Activated T-helper 17 cell treated with anti-CD3 and anti-CD28 coated beads, Interleukin-2, amount 50 U/mL, for 72 hours (primary cell): ENCODE measurements around the gene ZNF503. TPM values are rescaled to one million over a fixed set of nuclear protein-coding genes. Genes with fewer than 3 reads are reported as not detected.
"Not testable (repeated sequence)": the region's sequence is repeated elsewhere in the genome, so short reads cannot be mapped to it uniquely, and the experiment has no call there.

ENCODE experiments used
- ATAC-seq: fragments of 150-1000 bp; cut with Tn5 transposase; replicated peaks from 2 replicates; pipeline ENCODE4 v1.10.0; 2021; ENCODE audit warnings: mild to moderate bottlenecking, moderate library complexity
- H3K27ac Mint-ChIP-seq: one replicate; pipeline ENCODE4 v1.8.0; 2022; ENCODE audit warnings: mixed read lengths
- H3K27me3 Mint-ChIP-seq: one replicate; pipeline ENCODE4 v1.8.0; 2022; ENCODE audit warnings: mixed read lengths
- H3K36me3 Mint-ChIP-seq: one replicate; pipeline ENCODE4 v1.8.0; 2022; ENCODE audit warnings: low read depth, mild to moderate bottlenecking, mixed read lengths
- H3K4me1 Mint-ChIP-seq: one replicate; pipeline ENCODE4 v1.8.0; 2022; ENCODE audit warnings: mixed read lengths
- H3K4me3 Mint-ChIP-seq: one replicate; pipeline ENCODE4 v1.8.0; 2022; ENCODE audit warnings: mild to moderate bottlenecking, mixed read lengths
- H3K9me3 Mint-ChIP-seq: one replicate; pipeline ENCODE4 v1.8.0; 2022; ENCODE audit warnings: mixed read lengths
- total RNA-seq, 2 donors: library from RNA; stranded (reverse); gene quantifications; one replicate each; pipeline ENCODE4 v1.2.3, GENCODE V29; 2022

ZNF503 gene
- total RNA-seq, 2 donors from 2014 or later: 0.13 to 0.30 TPM

DNA sequence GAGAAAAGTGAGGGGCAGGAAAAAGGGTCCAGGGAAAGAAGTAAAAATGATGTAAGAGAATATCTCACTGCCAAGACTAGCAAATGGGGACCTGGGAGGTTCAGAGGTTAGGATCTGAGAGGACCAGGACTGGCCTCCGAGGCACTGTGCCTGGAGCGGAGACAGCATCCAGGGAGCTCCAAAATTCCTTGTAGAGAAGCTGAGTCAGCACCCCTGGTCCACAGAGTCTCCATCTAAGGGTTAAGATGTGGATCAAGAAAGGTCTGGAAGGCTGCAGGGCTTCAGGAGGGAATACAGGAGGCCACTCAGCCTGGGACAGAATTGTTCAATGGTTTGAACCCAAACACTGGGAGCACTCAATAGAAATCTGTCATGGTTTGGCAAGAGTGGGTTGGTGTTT is 30.6 kb downstream of the ZNF503 start:
- peaks cover 4% of the 10 kb centered on the region for H3K27me3 Mint-ChIP-seq
- no peaks in the 10 kb centered on the region for H3K4me1 Mint-ChIP-seq
- no peak overlapping the region for H3K4me3 Mint-ChIP-seq
- H3K27ac Mint-ChIP-seq: no peak overlapping the region
- ATAC-seq: no peak
- H3K36me3 Mint-ChIP-seq: no peaks in the 10 kb centered on the region
- no peaks in the 10 kb centered on the region for H3K9me3 Mint-ChIP-seq

DNA sequence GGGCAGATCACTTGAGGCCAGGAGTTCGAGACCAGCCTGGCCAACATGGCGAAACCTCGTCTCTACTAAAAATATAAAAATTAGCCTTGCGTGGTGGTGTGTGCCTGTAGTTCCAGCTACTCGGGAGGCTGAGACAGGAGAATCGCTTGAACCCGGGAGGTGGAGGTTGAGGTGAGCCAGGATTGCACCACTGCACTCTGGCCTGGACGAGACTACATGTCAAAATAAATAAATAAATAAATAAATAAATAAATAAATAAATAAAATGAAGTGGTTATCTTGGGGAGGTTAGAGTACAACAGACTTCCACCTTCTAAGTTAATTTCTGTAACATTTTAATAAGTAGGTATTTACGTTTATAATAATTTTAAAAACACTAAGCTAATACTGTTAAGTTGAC is 31.7 kb downstream of the ZNF503 start:
- H3K4me3 Mint-ChIP-seq, H3K36me3 Mint-ChIP-seq, H3K27ac Mint-ChIP-seq, H3K4me1 Mint-ChIP-seq, ATAC-seq, H3K27me3 Mint-ChIP-seq, H3K9me3 Mint-ChIP-seq: not testable (repeated sequence)

DNA sequence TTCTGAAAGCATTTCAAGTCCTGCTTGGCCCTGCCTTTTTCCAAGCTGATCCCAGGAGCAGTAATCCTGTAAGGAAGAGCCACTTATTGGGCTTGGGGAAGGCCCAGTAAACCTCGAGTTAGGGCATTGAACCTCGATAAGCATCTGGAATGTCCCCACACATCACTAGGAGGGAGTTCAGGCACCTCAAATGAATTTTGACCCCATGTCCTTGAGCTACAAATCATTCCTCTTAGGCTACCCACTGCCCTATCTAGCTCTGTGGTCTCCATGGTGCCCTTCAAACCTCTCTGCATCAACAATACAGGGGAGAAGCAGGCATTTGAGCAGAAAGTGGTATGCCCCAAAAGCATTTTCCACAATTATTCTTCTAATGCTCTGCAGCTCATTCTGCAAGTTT is 33.7 kb downstream of the ZNF503 start:
- Mint-ChIP-seq H3K9me3 (no peaks in the 10 kb centered on the region), H3K4me1 (no peaks in the 10 kb centered on the region), H3K27me3 (peaks cover 17% of the 10 kb centered on the region), H3K36me3 (no peaks in the 10 kb centered on the region), H3K4me3 (no peak overlapping the region), H3K27ac (no peak overlapping the region)
- no peak for ATAC-seq

DNA sequence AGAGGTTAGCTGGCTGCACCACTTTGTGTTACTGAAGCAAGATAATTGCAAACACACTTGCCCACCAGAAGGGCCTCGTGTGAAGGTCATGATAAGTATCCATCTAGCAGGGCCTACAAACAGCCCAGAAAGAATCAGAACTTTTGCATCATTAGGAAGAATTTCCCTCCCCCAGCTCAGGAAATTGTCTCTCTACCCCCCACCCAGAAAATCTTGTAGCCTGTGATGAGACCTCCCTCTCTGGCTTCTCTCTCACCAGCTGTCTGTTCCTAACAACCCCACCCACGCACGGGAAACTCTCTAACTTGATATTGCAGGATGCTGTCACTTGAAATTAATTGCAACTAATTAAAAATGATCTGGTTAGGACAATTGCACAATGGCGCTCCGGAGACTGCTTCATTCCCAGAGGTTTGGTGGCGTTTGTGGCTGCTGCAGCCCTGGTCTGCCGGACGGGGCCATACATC is 34.5 kb downstream of the ZNF503 start:
- no peaks in the 10 kb centered on the region for H3K4me1 Mint-ChIP-seq
- H3K4me3 Mint-ChIP-seq: no peak overlapping the region
- H3K27me3 Mint-ChIP-seq: peaks cover 20% of the 10 kb centered on the region
- H3K27ac Mint-ChIP-seq: no peak overlapping the region
- ATAC-seq: no peak
- H3K9me3 Mint-ChIP-seq: no peaks in the 10 kb centered on the region
- H3K36me3 Mint-ChIP-seq: no peaks in the 10 kb centered on the region

DNA sequence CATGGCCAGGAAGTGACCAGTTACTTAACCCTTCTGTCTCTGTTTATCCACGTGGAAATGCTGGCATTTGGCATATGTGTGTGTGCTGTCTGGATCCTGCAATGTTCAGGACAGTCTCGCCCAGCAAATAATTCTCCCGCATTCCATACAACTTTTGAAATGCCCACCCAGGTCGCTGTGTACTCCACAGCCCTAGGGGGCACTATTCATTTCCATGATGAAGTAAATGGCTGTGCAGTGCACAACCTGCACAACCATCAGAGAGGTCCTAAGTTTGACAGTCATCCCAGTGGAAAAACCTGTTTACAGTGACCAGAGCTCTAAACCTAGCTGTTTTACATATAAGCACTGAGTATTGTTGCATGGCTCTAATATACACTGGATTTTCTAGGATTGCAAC is 38.1 kb downstream of the ZNF503 start:
- ATAC-seq: no peak
- no peaks in the 10 kb centered on the region for H3K36me3 Mint-ChIP-seq
- no peaks in the 10 kb centered on the region for H3K4me1 Mint-ChIP-seq
- H3K27me3 Mint-ChIP-seq: peaks cover 26% of the 10 kb centered on the region
- H3K27ac Mint-ChIP-seq: no peak overlapping the region
- no peaks in the 10 kb centered on the region for H3K9me3 Mint-ChIP-seq
- no peak overlapping the region for H3K4me3 Mint-ChIP-seq

DNA sequence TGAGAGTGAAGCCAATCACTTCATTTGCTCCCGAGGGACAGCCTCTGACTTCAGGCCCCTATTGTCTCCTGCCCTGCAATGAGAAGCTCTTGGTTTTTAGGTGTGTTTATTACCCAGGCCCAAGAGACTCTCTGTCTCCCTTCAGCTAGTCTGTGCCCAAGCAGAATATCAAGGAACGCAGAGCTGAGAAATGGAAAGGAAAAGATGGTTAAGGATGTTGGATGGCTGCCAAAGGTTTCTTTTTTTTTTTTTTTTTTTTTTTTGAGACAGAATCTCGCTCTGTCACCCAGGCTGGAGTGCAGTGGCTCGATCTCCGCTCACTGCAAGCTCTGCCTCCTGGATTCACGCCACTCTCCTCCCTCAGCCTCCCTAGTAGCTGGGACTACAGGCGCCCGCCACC is 41.7 kb downstream of the ZNF503 start:
- H3K4me1 Mint-ChIP-seq, H3K9me3 Mint-ChIP-seq, H3K36me3 Mint-ChIP-seq, ATAC-seq, H3K4me3 Mint-ChIP-seq, H3K27ac Mint-ChIP-seq: not testable (repeated sequence)
- peaks cover 19% of the 10 kb centered on the region for H3K27me3 Mint-ChIP-seq

DNA sequence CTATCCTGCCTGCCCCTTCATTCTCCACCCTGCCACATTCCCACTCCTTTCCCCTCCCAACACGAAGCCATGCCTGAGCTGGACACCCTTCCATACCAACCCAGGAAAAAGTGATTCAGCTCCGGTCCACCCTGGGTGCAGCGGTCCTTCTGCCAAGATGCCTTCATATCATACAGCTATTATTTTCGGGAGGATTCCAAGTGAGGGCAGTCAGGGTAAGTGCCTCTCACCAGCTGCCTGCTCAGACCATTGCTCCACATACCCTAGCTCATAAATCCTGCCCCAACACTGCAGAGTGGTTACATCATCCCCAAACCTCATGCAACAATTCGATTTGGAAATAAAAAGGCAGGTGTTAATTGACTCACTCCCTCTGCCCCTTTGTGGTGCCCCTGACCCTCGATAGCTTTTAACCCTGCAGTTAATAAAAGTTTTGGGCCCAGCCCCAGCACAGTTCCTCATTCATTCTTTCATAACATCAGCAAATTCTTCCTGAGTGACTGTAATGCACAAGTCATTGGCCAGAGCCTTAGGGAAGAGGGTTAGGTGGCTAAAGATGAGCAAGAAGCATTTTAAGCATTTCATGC is 42.6 kb downstream of the ZNF503 start:
- no peak for ATAC-seq
- Mint-ChIP-seq H3K9me3 (no peaks in the 10 kb centered on the region), H3K27ac (no peak overlapping the region)

DNA sequence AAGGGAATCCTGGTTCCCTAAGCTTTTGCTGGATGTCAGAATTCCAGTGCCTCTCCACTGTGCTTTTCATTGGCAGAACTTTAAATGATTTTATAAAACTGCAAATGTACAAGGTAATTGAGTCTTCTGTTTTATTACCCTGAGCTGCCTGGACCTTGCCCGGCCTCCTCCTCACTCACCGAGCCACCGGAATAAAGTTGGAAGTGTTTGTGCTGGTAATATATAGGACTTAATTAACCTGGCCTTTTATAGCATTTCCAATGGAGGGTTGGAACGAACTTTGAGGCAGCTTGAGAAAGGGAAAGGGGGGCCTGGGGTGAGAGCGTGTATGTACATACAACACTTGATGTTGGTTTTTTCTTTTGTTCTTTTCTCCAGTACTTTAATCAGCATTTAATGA is 43.4 kb downstream of the ZNF503 start:
- no peaks in the 10 kb centered on the region for H3K36me3 Mint-ChIP-seq
- no peaks in the 10 kb centered on the region for H3K9me3 Mint-ChIP-seq
- H3K27me3 Mint-ChIP-seq: peaks cover 15% of the 10 kb centered on the region
- ATAC-seq: no peak
- no peaks in the 10 kb centered on the region for H3K4me1 Mint-ChIP-seq
- H3K4me3 Mint-ChIP-seq: no peak overlapping the region
- H3K27ac Mint-ChIP-seq: no peak overlapping the region

More for the DNA sequence above, 42.6 kb downstream of the ZNF503 start:
- no peaks in the 10 kb centered on the region for H3K36me3 Mint-ChIP-seq
- no peak overlapping the region for H3K4me3 Mint-ChIP-seq
- H3K27me3 Mint-ChIP-seq: peaks cover 17% of the 10 kb centered on the region
- H3K4me1 Mint-ChIP-seq: no peaks in the 10 kb centered on the region

DNA sequence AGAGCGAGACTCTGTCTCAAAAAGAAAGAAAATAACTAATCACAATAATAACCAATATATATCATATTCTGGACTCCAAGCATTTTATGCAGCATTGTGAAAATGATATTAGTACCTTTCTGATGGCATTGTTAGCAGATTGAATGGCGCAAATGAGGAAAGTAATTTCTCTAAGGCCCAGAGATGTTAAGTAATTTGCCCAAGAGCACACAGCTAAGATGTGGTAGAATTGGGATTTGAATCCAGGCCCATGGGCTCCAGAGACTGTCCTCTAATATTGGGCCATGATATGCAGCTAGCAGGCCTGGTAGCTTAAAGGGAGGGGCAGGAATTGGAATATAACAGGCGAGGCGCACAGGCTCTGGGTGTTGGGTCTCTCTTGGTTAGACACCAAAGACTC is 44.1 kb downstream of the ZNF503 start:
- Mint-ChIP-seq H3K27ac (no peak overlapping the region), H3K4me1 (no peaks in the 10 kb centered on the region), H3K36me3 (no peaks in the 10 kb centered on the region), H3K9me3 (no peaks in the 10 kb centered on the region), H3K27me3 (peaks cover 12% of the 10 kb centered on the region), H3K4me3 (no peak overlapping the region)
- ATAC-seq: no peak

DNA sequence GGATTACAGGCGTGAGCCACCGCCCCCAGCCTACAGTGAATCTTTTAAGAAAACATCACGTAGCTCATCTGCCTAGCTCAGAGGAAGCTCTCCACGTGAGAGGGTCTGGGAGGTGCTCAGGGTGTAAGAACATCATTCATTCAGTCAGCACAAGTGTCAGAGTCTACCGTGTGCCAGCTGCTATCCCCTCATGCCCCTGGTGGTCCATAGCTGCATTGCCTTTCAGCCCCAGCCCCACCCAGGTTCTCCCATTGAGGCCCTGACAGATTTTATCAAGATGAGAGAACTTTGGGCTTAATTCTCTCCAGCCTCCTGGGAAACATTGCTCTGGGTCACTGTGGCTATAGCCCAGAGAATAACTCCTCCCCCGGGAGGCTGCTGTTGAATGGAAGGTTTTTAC is 45.1 kb downstream of the ZNF503 start:
- H3K4me1 Mint-ChIP-seq: no peaks in the 10 kb centered on the region
- no peaks in the 10 kb centered on the region for H3K36me3 Mint-ChIP-seq
- H3K9me3 Mint-ChIP-seq: no peaks in the 10 kb centered on the region
- H3K27ac Mint-ChIP-seq: no peak overlapping the region
- no peak for ATAC-seq
- H3K4me3 Mint-ChIP-seq: no peak overlapping the region
- peaks cover 12% of the 10 kb centered on the region for H3K27me3 Mint-ChIP-seq

DNA sequence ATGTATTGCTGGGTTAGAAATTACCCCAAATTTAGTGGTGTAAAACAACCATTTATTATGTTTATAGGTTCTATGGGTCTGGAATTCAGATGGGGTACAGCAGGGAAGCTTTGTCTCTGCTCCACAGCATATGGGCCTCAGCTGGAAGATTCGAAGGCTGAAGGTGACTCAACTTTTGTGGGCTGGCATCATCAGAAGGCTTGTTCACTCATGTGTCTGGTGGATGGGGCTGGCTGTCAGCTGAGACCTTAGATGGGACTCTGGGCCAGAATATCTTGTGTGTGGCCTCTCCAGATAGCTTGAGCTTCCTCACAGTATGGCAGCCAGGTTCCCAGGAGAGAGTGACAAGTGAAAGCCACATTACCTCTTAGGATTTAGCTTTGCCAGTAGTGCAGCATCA is 45.9 kb downstream of the ZNF503 start:
- H3K9me3 Mint-ChIP-seq: no peaks in the 10 kb centered on the region
- H3K4me1 Mint-ChIP-seq: no peaks in the 10 kb centered on the region
- ATAC-seq: no peak
- H3K27me3 Mint-ChIP-seq: peaks cover 12% of the 10 kb centered on the region
- H3K27ac Mint-ChIP-seq: no peak overlapping the region
- H3K4me3 Mint-ChIP-seq: no peak overlapping the region
- H3K36me3 Mint-ChIP-seq: no peaks in the 10 kb centered on the region

DNA sequence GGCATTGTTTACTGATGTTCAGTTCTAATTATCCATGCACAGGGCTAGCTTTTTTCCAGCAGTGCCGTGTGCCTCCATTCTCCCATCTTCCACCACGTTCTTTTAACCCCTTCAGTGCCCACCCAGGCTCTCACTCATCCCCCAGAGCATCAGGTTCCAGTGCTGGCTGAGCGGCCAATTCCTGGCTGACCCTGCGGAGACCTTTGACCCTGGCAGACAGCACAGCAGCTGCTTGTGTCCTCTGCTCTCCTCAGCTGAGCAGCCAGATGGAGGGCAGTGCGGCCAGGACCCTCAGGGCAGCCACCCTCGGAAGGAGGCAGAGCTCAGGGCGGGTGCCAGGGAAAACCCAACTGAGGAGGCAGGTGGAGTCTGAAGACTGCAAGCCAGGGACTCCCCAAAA is 48.4 kb downstream of the ZNF503 start:
- Mint-ChIP-seq H3K27ac (no peak overlapping the region), H3K4me3 (no peak overlapping the region), H3K9me3 (no peaks in the 10 kb centered on the region), H3K27me3 (peaks cover 6% of the 10 kb centered on the region), H3K4me1 (no peaks in the 10 kb centered on the region), H3K36me3 (no peaks in the 10 kb centered on the region)
- no peak for ATAC-seq

DNA sequence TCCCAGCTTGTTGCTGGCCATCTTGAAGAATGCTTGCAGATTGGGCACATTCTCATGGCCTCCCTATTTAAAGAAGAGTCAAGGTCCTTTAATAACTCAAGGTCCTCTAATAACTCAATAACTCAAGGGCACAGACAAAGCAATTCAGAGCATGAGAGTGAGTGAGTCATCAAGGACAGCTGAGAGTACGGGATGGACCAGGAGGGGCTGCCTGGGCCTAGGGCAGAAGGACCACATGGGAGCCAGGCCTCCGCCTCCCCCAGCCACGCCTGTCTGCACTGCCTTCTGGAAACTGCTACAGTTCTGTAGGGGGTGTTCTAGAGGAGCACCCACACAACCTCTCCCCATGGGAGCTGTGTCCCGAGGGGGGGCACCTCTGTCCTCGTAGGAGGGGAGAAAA is 48.9 kb downstream of the ZNF503 start:
- no peak overlapping the region for H3K27ac Mint-ChIP-seq
- no peaks in the 10 kb centered on the region for H3K4me1 Mint-ChIP-seq
- no peak for ATAC-seq
- H3K9me3 Mint-ChIP-seq: no peaks in the 10 kb centered on the region
- peaks cover 6% of the 10 kb centered on the region for H3K27me3 Mint-ChIP-seq
- no peak overlapping the region for H3K4me3 Mint-ChIP-seq
- no peaks in the 10 kb centered on the region for H3K36me3 Mint-ChIP-seq

DNA sequence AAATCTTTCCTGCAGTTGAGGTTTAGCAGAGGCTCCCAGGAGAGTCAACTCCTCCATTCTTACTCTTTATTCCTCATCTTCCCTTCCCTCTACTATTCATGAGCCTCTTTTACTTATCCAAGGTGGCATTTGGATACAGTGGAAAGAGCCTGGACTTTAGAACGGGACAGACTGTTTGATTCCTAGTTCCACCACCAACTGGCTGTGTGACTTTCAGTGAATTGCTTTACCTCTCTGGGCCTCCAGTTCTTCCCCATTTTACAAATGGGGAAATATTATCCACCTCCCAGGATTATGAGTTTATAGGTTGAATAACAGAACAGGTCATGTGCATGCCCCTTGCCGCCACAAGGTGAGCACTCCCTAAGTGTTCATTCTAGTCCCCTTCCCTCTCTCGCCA is 49.9 kb downstream of the ZNF503 start:
- Mint-ChIP-seq H3K27ac (no peak overlapping the region), H3K9me3 (no peaks in the 10 kb centered on the region), H3K4me1 (no peaks in the 10 kb centered on the region), H3K36me3 (no peaks in the 10 kb centered on the region), H3K27me3 (peaks cover 6% of the 10 kb centered on the region), H3K4me3 (no peak overlapping the region)
- ATAC-seq: no peak

DNA sequence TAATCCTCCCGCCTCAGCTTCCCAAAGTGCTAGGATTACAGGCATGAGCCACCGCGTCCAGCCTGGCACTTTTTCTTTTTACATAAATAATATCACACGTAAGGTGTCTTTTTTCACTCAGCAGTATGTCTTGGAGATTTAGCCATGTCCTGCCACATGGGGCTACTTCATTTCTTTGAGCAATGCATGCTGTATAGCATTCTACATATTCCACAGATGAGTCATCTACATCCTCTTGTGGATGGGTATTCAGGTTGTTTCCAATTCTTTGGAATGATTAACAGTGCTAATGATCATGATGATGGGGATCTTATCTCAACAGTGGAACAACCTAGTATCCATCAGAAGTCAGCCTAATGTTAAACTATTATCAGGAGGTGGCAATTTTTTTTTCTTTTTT is 50.8 kb downstream of the ZNF503 start:
- no peaks in the 10 kb centered on the region for H3K4me1 Mint-ChIP-seq
- H3K27ac Mint-ChIP-seq: no peak overlapping the region
- no peaks in the 10 kb centered on the region for H3K9me3 Mint-ChIP-seq
- peaks cover 6% of the 10 kb centered on the region for H3K27me3 Mint-ChIP-seq
- H3K4me3 Mint-ChIP-seq: no peak overlapping the region
- ATAC-seq: no peak
- no peaks in the 10 kb centered on the region for H3K36me3 Mint-ChIP-seq
